ENCODE data around the gene ST6GAL2. TPM values are rescaled to one million over a fixed set of nuclear protein-coding genes. Genes with fewer than 3 reads are reported as not detected.
A peak's percentile ranks its signal among the peaks of the same experiment; 100 is the strongest.

ST6GAL2 gene
- total and polyA plus RNA-seq, 2 of the 8 experiments (the other 6 are each of a cell fraction or from before 2014, with no cell fraction given): 2.7 to 17.5 TPM

- TF ChIP-seq CHD7 (IDR thresholded peaks at IDR 0.05; ENCODE audit: insufficient replicate concordance, low read length) (no peak), USF2 (IDR thresholded peaks at IDR 0.05; ENCODE audit: low read length) (no peak), EZH2 (IDR thresholded peaks at IDR 0.05; ENCODE audit: low read depth, low read length, severe bottlenecking) (peak; percentile 47), TAF7 (optimal IDR thresholded peaks at IDR 0.05; ENCODE audit: borderline replicate concordance, low read depth, low read length) (no peak), SAP30 (IDR thresholded peaks at IDR 0.05; ENCODE audit: insufficient read depth, insufficient replicate concordance, low read length) (no peak), SIX5 (IDR thresholded peaks at IDR 0.05; ENCODE audit: low read depth, low read length) (no peak), KDM1A (IDR thresholded peaks at IDR 0.05; ENCODE audit: borderline replicate concordance, low read length) (no peak)
These were observed at the start of gene ST6GAL2 (continued) for GRCh38 chr2:106885971-106886915.

Data from H1 (cell line).